H9 (cell line): ENCODE results near the gene TFEB. TPM values are rescaled to one million over a fixed set of nuclear protein-coding genes. Genes with fewer than 3 reads are reported as not detected.

Experiments
- DNase-seq: peaks from one replicate; pipeline ENCODE4 v3.0.0-alpha.2; 2017
- H2AFZ ChIP-seq: one replicate; pipeline ENCODE4 v1.6.1; 2013; ENCODE audit warnings: mild to moderate bottlenecking, low read length, control low read depth, moderate library complexity
- H2AK5ac ChIP-seq: 2 replicates; pipeline ENCODE4 v1.6.1; 2013; ENCODE audit warnings: low read length, control low read depth, mixed read lengths; ENCODE audit not compliant: insufficient read length
- H2BK120ac ChIP-seq: one replicate; pipeline ENCODE4 v1.6.1; 2013; ENCODE audit warnings: low read depth, mild to moderate bottlenecking, low read length, control low read depth, inconsistent platforms; ENCODE audit not compliant: poor library complexity, severe bottlenecking
- H2BK12ac ChIP-seq: 2 replicates; pipeline ENCODE4 v1.6.1; 2013; ENCODE audit warnings: low read length, control low read depth, mixed read lengths, low read depth; ENCODE audit not compliant: insufficient read length
- H2BK15ac ChIP-seq: 2 replicates; pipeline ENCODE4 v1.6.1; 2013; ENCODE audit warnings: low read depth, low read length, control low read depth
- H2BK20ac ChIP-seq: one replicate; pipeline ENCODE4 v1.6.1; 2013; ENCODE audit warnings: low read depth, mild to moderate bottlenecking, low read length, control low read depth, inconsistent platforms; ENCODE audit not compliant: poor library complexity, severe bottlenecking
- H2BK5ac ChIP-seq: 2 replicates; pipeline ENCODE4 v1.6.1; 2013; ENCODE audit warnings: low read length, control low read depth, mixed read lengths; ENCODE audit not compliant: insufficient read length
- H3K14ac ChIP-seq: 2 replicates; pipeline ENCODE4 v1.6.1; 2013; ENCODE audit warnings: low read length, control low read depth; ENCODE audit not compliant: insufficient read depth
- H3K18ac ChIP-seq: 2 replicates; pipeline ENCODE4 v1.6.1; 2013; ENCODE audit warnings: low read depth, mild to moderate bottlenecking, mixed read lengths, low read length, control low read depth; ENCODE audit not compliant: insufficient read length
- H3K23ac ChIP-seq: 2 replicates; pipeline ENCODE4 v1.6.1; 2013; ENCODE audit warnings: low read length, control low read depth, mixed read lengths, low read depth; ENCODE audit not compliant: insufficient read length
- H3K23me2 ChIP-seq: 2 replicates; pipeline ENCODE4 v1.6.1; 2013; ENCODE audit warnings: low read depth, mild to moderate bottlenecking, mixed read lengths, low read length, control low read depth; ENCODE audit not compliant: insufficient read length, poor library complexity, severe bottlenecking
- H3K27ac ChIP-seq: 2 replicates; pipeline ENCODE4 v1.5.1; 2013; ENCODE audit warnings: low read length, control low read depth, mixed read lengths, low read depth; ENCODE audit not compliant: insufficient read length
- H3K27me3 ChIP-seq: 2 replicates; pipeline ENCODE4 v1.6.1; 2013; ENCODE audit warnings: low read length, control low read depth, inconsistent platforms; ENCODE audit not compliant: insufficient read depth
- H3K4ac ChIP-seq: 2 replicates; pipeline ENCODE4 v1.6.1; 2013; ENCODE audit warnings: low read depth, mild to moderate bottlenecking, control low read depth, inconsistent platforms, low read length, moderate library complexity
- H3K4me1 ChIP-seq: 2 replicates; pipeline ENCODE4 v1.6.1; 2013; ENCODE audit warnings: low read length, control low read depth, inconsistent platforms; ENCODE audit not compliant: insufficient read depth
- H3K4me2 ChIP-seq: 2 replicates; pipeline ENCODE4 v1.6.1; 2013; ENCODE audit warnings: low read length, control low read depth, mixed read lengths; ENCODE audit not compliant: insufficient read length, insufficient read depth
- H3K56ac ChIP-seq: 2 replicates; pipeline ENCODE4 v1.6.1; 2013; ENCODE audit warnings: low read depth, mild to moderate bottlenecking, mixed read lengths, low read length, control low read depth; ENCODE audit not compliant: insufficient read length
- H3K79me1 ChIP-seq: 2 replicates; pipeline ENCODE4 v1.6.1; 2013; ENCODE audit warnings: low read depth, mild to moderate bottlenecking, moderate library complexity, low read length, control low read depth, inconsistent platforms; ENCODE audit not compliant: insufficient read depth, poor library complexity, severe bottlenecking
- H3K79me2 ChIP-seq: 2 replicates; pipeline ENCODE4 v1.6.1; 2013; ENCODE audit warnings: low read length, control low read depth, inconsistent platforms; ENCODE audit not compliant: insufficient read depth
- H3K9ac ChIP-seq: 2 replicates; pipeline ENCODE4 v1.6.1; 2013; ENCODE audit warnings: low read length, control low read depth, mixed read lengths; ENCODE audit not compliant: insufficient read length; ENCODE audit errors: extremely low read depth
- H3K9me3 ChIP-seq: one replicate; pipeline ENCODE4 v1.6.1; 2013; ENCODE audit warnings: low read depth, low read length, inconsistent platforms; ENCODE audit not compliant: control insufficient read depth
- H3T11ph ChIP-seq: one replicate; pipeline ENCODE4 v1.6.1; 2013; ENCODE audit warnings: mild to moderate bottlenecking, low read length, control low read depth, inconsistent platforms
- H4K20me1 ChIP-seq: one replicate; pipeline ENCODE4 v1.6.1; 2013; ENCODE audit not compliant: control insufficient read depth, insufficient read length, insufficient read depth
- H4K5ac ChIP-seq: 2 replicates; pipeline ENCODE4 v1.6.1; 2013; ENCODE audit warnings: low read depth, mild to moderate bottlenecking, mixed read lengths, low read length, control low read depth; ENCODE audit not compliant: insufficient read length
- H4K8ac ChIP-seq: replicated peaks from 2 replicates; pipeline ENCODE4 v1.6.1; 2013; ENCODE audit warnings: low read length, control low read depth, mixed read lengths, low read depth; ENCODE audit not compliant: insufficient read length
- H4K91ac ChIP-seq: 2 replicates; pipeline ENCODE4 v1.6.1; 2013; ENCODE audit warnings: low read depth, mild to moderate bottlenecking, moderate library complexity, mixed read lengths, low read length, control low read depth; ENCODE audit not compliant: insufficient read length
- H3K27ac Mint-ChIP-seq, 3 experiments: 2 replicates in 2 of 3; 3 replicates in 1 of 3; pipeline ENCODE4 v1.8.0; 2020 to 2021; ENCODE audit warnings: mixed read lengths in 3 of 3, mild to moderate bottlenecking in 1 of 3, moderate library complexity in 1 of 3
- H3K27me3 Mint-ChIP-seq: 2 replicates; pipeline ENCODE4 v1.8.0; 2021; ENCODE audit warnings: low read depth, mild to moderate bottlenecking, moderate library complexity, mixed read lengths
- H3K36me3 Mint-ChIP-seq, 3 experiments: 2 replicates in 2 of 3; 3 replicates in 1 of 3; pipeline ENCODE4 v1.8.0; 2020 to 2021; ENCODE audit warnings: low read depth in 3 of 3, mixed read lengths in 3 of 3; ENCODE audit not compliant: insufficient read depth in 1 of 3
- H3K4me1 Mint-ChIP-seq, 2 experiments: 2 replicates each; pipeline ENCODE4 v1.8.0; 2020; ENCODE audit warnings: mixed read lengths in 2 of 2
- H3K4me3 Mint-ChIP-seq, 2 experiments: 2 replicates in 1 of 2; 3 replicates in 1 of 2; pipeline ENCODE4 v1.8.0; 2020 to 2021; ENCODE audit warnings: mild to moderate bottlenecking in 2 of 2, mixed read lengths in 2 of 2, moderate library complexity in 1 of 2
- H3K9me3 Mint-ChIP-seq, 2 experiments: 2 replicates in 1 of 2; 3 replicates in 1 of 2; pipeline ENCODE4 v1.8.0; 2020; ENCODE audit warnings: mild to moderate bottlenecking in 2 of 2, mixed read lengths in 2 of 2, moderate library complexity in 1 of 2
- CTCF ChIP-seq: fragments of 200-600 bp; sonication (generic); conservative IDR thresholded peaks from 3 replicates; pipeline ENCODE4 v1.8.0; 2021; ENCODE audit warnings: antibody characterized with exemption, mild to moderate bottlenecking
- WGBS: extraction: QIAGEN DNeasy Blood & Tissue Kit; methylation state at CpG from one replicate; pipeline ENCODE4 v1.1.7; 2013; ENCODE audit warnings: missing lambda C conversion rate, low lambda C conversion rate, mixed read lengths; ENCODE audit not compliant: insufficient read length; ENCODE audit errors: extremely low coverage; 5-methylcytosine and 5-hydroxymethylcytosine counted together
- total RNA-seq: library from RNA; stranded (reverse); gene quantifications from 2 replicates; pipeline ENCODE4 v1.2.1, GENCODE V29; 2021

TFEB gene
- total RNA-seq, 1 experiment from 2014 or later, result 1.2 TPM

GRCh38 chr6:41696788-41697187, 38.6 kb downstream of the TFEB start:
- H3K27me3 Mint-ChIP-seq, result peaks cover 4% of the 10 kb centered on the region
- no peak overlapping the region for H2AK5ac ChIP-seq
- no CpG with 5 or more reads among the region's 6 CpGs for WGBS
- H2BK120ac ChIP-seq, result no peak overlapping the region
- H2BK15ac ChIP-seq, result no peak overlapping the region
- H3K9ac ChIP-seq, result no peak overlapping the region
- no peak overlapping the region for H4K91ac ChIP-seq
- H3K23ac ChIP-seq, result no peak overlapping the region
- peaks cover 23% of the 10 kb centered on the region in 2 experiments for H3K4me1 Mint-ChIP-seq
- H3K27ac ChIP-seq, result no peak overlapping the region
- no peak overlapping the region for H4K8ac ChIP-seq
- no peak overlapping the region for H3K4me3 Mint-ChIP-seq
- H3K4me2 ChIP-seq, result no peak overlapping the region
- no peak overlapping the region for H3K4ac ChIP-seq
- no peak overlapping the region for H3T11ph ChIP-seq
- no peaks in the 10 kb centered on the region for H3K27me3 ChIP-seq
- H2AFZ ChIP-seq, result no peak overlapping the region
- H3K56ac ChIP-seq, result no peak overlapping the region
- H2BK5ac ChIP-seq, result no peak overlapping the region
- no peak for DNase-seq
- H3K9me3 Mint-ChIP-seq, result no peaks in the 10 kb centered on the region
- H3K79me2 ChIP-seq, result no peaks in the 10 kb centered on the region
- no peaks in the 10 kb centered on the region for H3K9me3 ChIP-seq
- H3K79me1 ChIP-seq, result no peaks in the 10 kb centered on the region
- H3K14ac ChIP-seq, result no peak overlapping the region
- no peaks in the 10 kb centered on the region for H3K23me2 ChIP-seq
- no peak overlapping the region for H3K18ac ChIP-seq
- no peak overlapping the region for H4K5ac ChIP-seq
- peaks cover 4% of the 10 kb centered on the region for H4K20me1 ChIP-seq
- H3K4me1 ChIP-seq, result no peaks in the 10 kb centered on the region
- H2BK20ac ChIP-seq, result no peak overlapping the region
- TF ChIP-seq CTCF, result no peak
- H2BK12ac ChIP-seq, result no peak overlapping the region
- H3K27ac Mint-ChIP-seq, result no peak overlapping the region; a peak in 1 of 7 replicates
- H3K36me3 Mint-ChIP-seq, result no peaks in the 10 kb centered on the region; a peak in 1 of 7 replicates
